H1 (cell line): Measurements from ENCODE around the gene GALNT15. TPM values are rescaled to one million over a fixed set of nuclear protein-coding genes. Genes with fewer than 3 reads are reported as not detected.

Experiments used
- POLR2AphosphoS5 ChIP-seq: IDR thresholded peaks from 2 replicates; pipeline ENCODE4 v1.6.1; 2011; ENCODE audit warnings: low read depth, low read length
- TAF7 ChIP-seq: optimal IDR thresholded peaks from 2 replicates; pipeline ENCODE3; 2011; ENCODE audit warnings: low read depth, mild to moderate bottlenecking, inconsistent platforms, low read length, moderate library complexity, borderline replicate concordance
- polyA plus RNA-seq, 7 experiments: library from polyadenylated mRNA; depleted of rRNA in 3 of 7; stranded (reverse) in 5 of 7; unstranded in 2 of 7; fragments of >200 nt in 5 of 7; fragments of 200-250 nt in 2 of 7; gene quantifications; 1 replicate in 5 of 7; 2 replicates in 1 of 7; 4 replicates in 1 of 7; pipeline versions ENCODE4 v1.2.1 to v1.2.3, GENCODE V29; 2011 to 2013; ENCODE audit warnings: missing spikeins in 2 of 7, mixed read lengths in 2 of 7
- total RNA-seq: library from RNA; stranded (reverse); fragmentation: NEBNext Ultra II Directional; extraction: Animal tissue kit (Norgen Biotek cat#: 25700); gene quantifications from 2 replicates; pipeline ENCODE4 v1.2.1, GENCODE V29; 2021

GALNT15 gene
- total and polyA plus RNA-seq, 2 of the 8 experiments (the other 6 are each of a cell fraction or from before 2014, with no cell fraction given), result 0.02 TPM; not detected in 1

DNA sequence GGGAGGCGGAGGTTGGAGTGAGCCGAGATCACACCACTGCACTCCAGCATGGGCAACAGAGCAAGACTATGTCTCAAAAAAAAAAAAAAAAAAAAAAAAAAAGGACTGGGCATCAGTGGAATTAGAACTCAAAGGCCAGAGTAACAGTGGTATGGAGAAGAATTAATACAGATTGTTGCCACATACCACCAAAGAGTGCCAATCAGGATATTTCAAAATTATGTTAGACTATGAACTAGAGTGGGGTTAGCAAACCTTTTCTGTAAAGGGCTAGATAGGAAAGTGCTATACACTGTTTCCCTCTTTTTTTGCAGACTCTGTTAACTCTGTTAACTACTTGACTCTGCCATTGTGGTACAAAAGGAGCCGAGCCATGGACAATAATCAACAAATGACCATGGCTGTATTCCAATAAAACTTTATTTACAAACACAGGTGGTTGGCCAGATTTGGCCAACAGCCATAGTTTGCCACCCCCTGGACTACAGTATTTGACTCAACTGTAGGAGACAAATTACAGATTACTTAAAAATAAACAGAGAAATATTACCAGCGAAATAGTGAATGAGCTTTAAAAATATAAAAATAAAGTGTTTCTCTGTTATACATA lies 61.7 kb downstream of the GALNT15 start (continued):
- TF ChIP-seq TAF7 (no peak), POLR2AphosphoS5 (no peak)
- TF ChIP-seq, all 59 proteins: peak for 0
